Liver (tissue), 9 donors: ENCODE data around the gene GRIA1. TPM values are rescaled to one million over a fixed set of nuclear protein-coding genes. Genes with fewer than 3 reads are reported as not detected.

Source experiments
- DNase-seq: peaks from one replicate; pipeline ENCODE4 v3.0.0-alpha.2; 2017; ENCODE audit warnings: low spot score
- H3K27ac ChIP-seq, 2 donors: one replicate each; pipeline ENCODE4 v1.7.0; 2013; ENCODE audit warnings: inconsistent platforms in 2 of 2, low read length in 2 of 2, control low read depth in 1 of 2, low read depth in 1 of 2, mild to moderate bottlenecking in 1 of 2
- H3K27me3 ChIP-seq, 4 donors: one replicate each; pipeline versions ENCODE4 v1.6.1 to v1.7.0; 2013; ENCODE audit warnings: low read length in 3 of 4, inconsistent platforms in 1 of 4, mild to moderate bottlenecking in 1 of 4, moderate library complexity in 1 of 4; ENCODE audit not compliant: control insufficient read depth in 4 of 4, insufficient read depth in 4 of 4
- H3K36me3 ChIP-seq, 4 donors: one replicate each; pipeline versions ENCODE4 v1.6.1 to v1.7.0; 2013; ENCODE audit warnings: low read length in 3 of 4, mild to moderate bottlenecking in 3 of 4, low read depth in 1 of 4, moderate library complexity in 1 of 4; ENCODE audit not compliant: control insufficient read depth in 4 of 4, insufficient read depth in 3 of 4
- H3K4me1 ChIP-seq, 4 donors: one replicate each; pipeline versions ENCODE4 v1.6.1 to v1.7.0; 2013; ENCODE audit warnings: low read length in 3 of 4, mild to moderate bottlenecking in 3 of 4, moderate library complexity in 1 of 4; ENCODE audit not compliant: control insufficient read depth in 4 of 4, insufficient read depth in 4 of 4
- H3K4me3 ChIP-seq, 3 donors: one replicate each; pipeline versions ENCODE4 v1.6.1 to v1.7.0; 2013; ENCODE audit warnings: low read length in 3 of 3, control low read depth in 1 of 3, low read depth in 1 of 3, mild to moderate bottlenecking in 1 of 3
- H3K9ac ChIP-seq, 2 donors: one replicate each; pipeline ENCODE4 v1.7.0; 2013; ENCODE audit warnings: low read length in 2 of 2, mild to moderate bottlenecking in 2 of 2, moderate library complexity in 2 of 2, control low read depth in 1 of 2, low read depth in 1 of 2
- H3K9me3 ChIP-seq, 4 donors: one replicate each; pipeline versions ENCODE4 v1.6.1 to v1.7.0; 2013; ENCODE audit warnings: low read length in 3 of 4; ENCODE audit not compliant: control insufficient read depth in 4 of 4
- ATF3 ChIP-seq: IDR thresholded peaks from 2 replicates; pipeline ENCODE4 v1.6.1; 2016; ENCODE audit warnings: antibody characterized with exemption
- CTCF ChIP-seq: fragments of 150-350 bp; IDR thresholded peaks from 2 replicates; pipeline ENCODE4 v1.5.1; 2017; ENCODE audit warnings: improper control_type of control experiment, low read depth, low read length; ENCODE audit not compliant: missing input control
- EGR1 ChIP-seq, 2 donors: IDR thresholded peaks; 2 replicates each; pipeline ENCODE4 v1.6.1; 2016 to 2018; ENCODE audit warnings: antibody characterized with exemption in 2 of 2, low read depth in 2 of 2
- FOXA1 ChIP-seq: IDR thresholded peaks from 2 replicates; pipeline ENCODE4 v1.6.1; 2016; ENCODE audit warnings: antibody characterized with exemption
- FOXA2 ChIP-seq: IDR thresholded peaks from 2 replicates; pipeline ENCODE4 v1.6.1; 2016; ENCODE audit warnings: antibody characterized with exemption
- GABPA ChIP-seq, 2 donors: IDR thresholded peaks in 1 of 2; conservative IDR thresholded peaks in 1 of 2; 2 replicates each; pipeline ENCODE4 v1.6.1; 2016; ENCODE audit warnings: antibody characterized with exemption in 2 of 2, mild to moderate bottlenecking in 1 of 2, moderate library complexity in 1 of 2
- HNF4A ChIP-seq, 2 donors: conservative IDR thresholded peaks; 2 replicates each; pipeline ENCODE4 v1.6.1; 2016; ENCODE audit warnings: antibody characterized with exemption in 2 of 2, mild to moderate bottlenecking in 2 of 2
- HNF4G ChIP-seq: IDR thresholded peaks from 2 replicates; pipeline ENCODE4 v1.6.1; 2016; ENCODE audit warnings: antibody characterized with exemption
- JUND ChIP-seq, 2 donors: IDR thresholded peaks; 2 replicates each; pipeline ENCODE4 v1.6.1; 2016; ENCODE audit warnings: antibody characterized with exemption in 2 of 2
- MAX ChIP-seq: IDR thresholded peaks from 2 replicates; pipeline ENCODE4 v1.6.1; 2016; ENCODE audit warnings: antibody characterized with exemption
- NR2F2 ChIP-seq: IDR thresholded peaks from 2 replicates; pipeline ENCODE4 v1.6.1; 2016; ENCODE audit warnings: antibody characterized with exemption
- RAD21 ChIP-seq, 2 donors: IDR thresholded peaks; 2 replicates each; pipeline ENCODE4 v1.6.1; 2016; ENCODE audit warnings: antibody characterized with exemption in 2 of 2, mild to moderate bottlenecking in 2 of 2
- REST ChIP-seq: IDR thresholded peaks from 2 replicates; pipeline ENCODE4 v1.6.1; 2016; ENCODE audit warnings: antibody characterized with exemption, mild to moderate bottlenecking
- SP1 ChIP-seq: IDR thresholded peaks from 2 replicates; pipeline ENCODE4 v1.6.1; 2018; ENCODE audit warnings: antibody characterized with exemption, mild to moderate bottlenecking
- YY1 ChIP-seq: IDR thresholded peaks from 2 replicates; pipeline ENCODE4 v1.6.1; 2016; ENCODE audit warnings: antibody characterized with exemption, mild to moderate bottlenecking
- ZBTB33 ChIP-seq: IDR thresholded peaks from 2 replicates; pipeline ENCODE4 v1.6.1; 2016; ENCODE audit warnings: antibody characterized with exemption
- WGBS: extraction: QIAGEN DNeasy Blood & Tissue Kit; methylation state at CpG from one replicate; pipeline ENCODE4 v1.1.7; 2013; 5-methylcytosine and 5-hydroxymethylcytosine counted together
- polyA plus RNA-seq, 2 donors: library from polyadenylated mRNA; stranded (reverse) in 1 of 2; unstranded in 1 of 2; fragments of 200-250 nt in 1 of 2; fragments of >200 nt in 1 of 2; fragmentation: Nextera tagmentation in 1 of 2; extraction: Ambion mirVana in 1 of 2; gene quantifications; one replicate each; pipeline versions ENCODE4 v1.2.1 to v1.2.3, GENCODE V29; 2013 to 2015
- total RNA-seq, 2 donors: library from RNA; depleted of rRNA; stranded (reverse); fragments of >200 nt; gene quantifications; one replicate each; pipeline ENCODE4 v1.2.3, GENCODE V29; 2014
- donor health status: healthy.
- donor health status: healthy.
- donor health status: healthy.
- donor health status: healthy.
- donor health status: healthy.

The GRIA1 gene
- total and polyA plus RNA-seq, 4 donors, result 0.08 TPM; not detected in 3

- no peak for TF ChIP-seq JUND (IDR thresholded peaks at IDR 0.05)
- no peak for TF ChIP-seq ZBTB33
- TF ChIP-seq EGR1 (IDR thresholded peaks at IDR 0.05; ENCODE audit: low read depth in 2 of 2), result no peak
- TF ChIP-seq REST, result no peak
- no peak for TF ChIP-seq YY1
- TF ChIP-seq HNF4A (conservative IDR thresholded peaks at IDR 0.05), result no peak
- no peak for TF ChIP-seq GABPA (IDR thresholded peaks at IDR 0.05 in 1 of 2, conservative IDR thresholded peaks at IDR 0.05 in 1 of 2)
- TF ChIP-seq MAX, result no peak
- TF ChIP-seq FOXA1, result no peak
- TF ChIP-seq RAD21 (IDR thresholded peaks at IDR 0.05), result no peak
- TF ChIP-seq SP1, result no peak
- no peak for TF ChIP-seq ATF3
- WGBS, result 70% methylated on average over 4 of the region's 4 CpGs
Measured at GRCh38 chr5:153827397-153827796, 336.9 kb downstream of the GRIA1 start.

GRCh38 chr5:153829510-153830065, 339.1 kb downstream of the GRIA1 start:
- Histone ChIP-seq H3K9ac (no peak overlapping the region), H3K4me3 (no peak overlapping the region), H3K4me1 (no peaks in the 10 kb centered on the region), H3K9me3 (peaks cover 0 to 5% (median 1%) of the 10 kb centered on the region in 4 donors), H3K27me3 (peaks cover 0 to 2% (median 0%) of the 10 kb centered on the region in 4 donors), H3K36me3 (no peaks in the 10 kb centered on the region), H3K27ac (no peak overlapping the region)
- 66% methylated on average over 8 of the region's 8 CpGs for WGBS
- TF ChIP-seq GABPA (IDR thresholded peaks at IDR 0.05 in 1 of 2, conservative IDR thresholded peaks at IDR 0.05 in 1 of 2) (no peak), ATF3 (no peak), YY1 (no peak), SP1 (no peak), JUND (IDR thresholded peaks at IDR 0.05) (no peak), FOXA2 (no peak), RAD21 (IDR thresholded peaks at IDR 0.05) (no peak), REST (no peak), MAX (no peak), CTCF (no peak), HNF4A (conservative IDR thresholded peaks at IDR 0.05) (no peak), NR2F2 (no peak), HNF4G (no peak)
- no peak for DNase-seq

More at GRCh38 chr5:153827397-153827796, 336.9 kb downstream of the GRIA1 start:
- Histone ChIP-seq H3K27ac (no peak overlapping the region), H3K4me3 (no peak overlapping the region), H3K4me1 (no peaks in the 10 kb centered on the region), H3K27me3 (peaks cover 0 to 6% (median 0%) of the 10 kb centered on the region in 4 donors), H3K9me3 (peaks cover 0 to 5% (median 1%) of the 10 kb centered on the region in 4 donors), H3K9ac (no peak overlapping the region), H3K36me3 (no peaks in the 10 kb centered on the region)
- no peak for DNase-seq
